ENCODE data around the gene GCGR. TPM values are rescaled to one million over a fixed set of nuclear protein-coding genes. Genes with fewer than 3 reads are reported as not detected.

The GCGR gene
- total RNA-seq, 1 experiment from 2014 or later = 1.4 TPM

DNA sequence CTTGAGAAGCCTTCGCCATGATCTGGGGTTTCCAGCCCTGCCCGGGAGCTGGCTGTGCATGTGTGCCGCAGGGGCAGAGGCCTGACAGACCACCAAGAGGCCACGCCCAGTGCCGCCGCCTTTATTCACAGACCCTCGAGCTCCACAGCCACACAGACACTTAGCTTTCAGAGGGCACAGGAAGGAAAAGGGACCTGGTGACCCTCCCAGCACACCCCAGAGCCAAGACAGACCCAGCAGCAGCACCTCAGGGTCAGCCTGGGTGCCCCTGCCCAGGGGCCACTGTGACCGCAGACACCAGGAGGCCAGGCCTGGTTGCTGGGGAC, 18.3 kb downstream of the GCGR start:
- ChIA-PET POLR2A (no interaction called here), CTCF (interaction anchor here (0.7 to 3.8 kb wide), 12 partner anchors 11 to 89 kb away, joined by 3 to 18 read pairs (median 4); partner anchors contain the start of gene MCRIP1)
- TF ChIP-seq CREM (CRISPR knock-in tag; IDR thresholded peaks at IDR 0.05) = no peak
- TF ChIP-seq, protein P1, sequence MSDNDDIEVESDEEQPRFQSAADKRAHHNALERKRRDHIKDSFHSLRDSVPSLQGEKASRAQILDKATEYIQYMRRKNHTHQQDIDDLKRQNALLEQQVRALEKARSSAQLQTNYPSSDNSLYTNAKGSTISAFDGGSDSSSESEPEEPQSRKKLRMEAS (CRISPR knock-in tag; IDR thresholded peaks at IDR 0.05) = no peak
- TF ChIP-seq, protein P2, sequence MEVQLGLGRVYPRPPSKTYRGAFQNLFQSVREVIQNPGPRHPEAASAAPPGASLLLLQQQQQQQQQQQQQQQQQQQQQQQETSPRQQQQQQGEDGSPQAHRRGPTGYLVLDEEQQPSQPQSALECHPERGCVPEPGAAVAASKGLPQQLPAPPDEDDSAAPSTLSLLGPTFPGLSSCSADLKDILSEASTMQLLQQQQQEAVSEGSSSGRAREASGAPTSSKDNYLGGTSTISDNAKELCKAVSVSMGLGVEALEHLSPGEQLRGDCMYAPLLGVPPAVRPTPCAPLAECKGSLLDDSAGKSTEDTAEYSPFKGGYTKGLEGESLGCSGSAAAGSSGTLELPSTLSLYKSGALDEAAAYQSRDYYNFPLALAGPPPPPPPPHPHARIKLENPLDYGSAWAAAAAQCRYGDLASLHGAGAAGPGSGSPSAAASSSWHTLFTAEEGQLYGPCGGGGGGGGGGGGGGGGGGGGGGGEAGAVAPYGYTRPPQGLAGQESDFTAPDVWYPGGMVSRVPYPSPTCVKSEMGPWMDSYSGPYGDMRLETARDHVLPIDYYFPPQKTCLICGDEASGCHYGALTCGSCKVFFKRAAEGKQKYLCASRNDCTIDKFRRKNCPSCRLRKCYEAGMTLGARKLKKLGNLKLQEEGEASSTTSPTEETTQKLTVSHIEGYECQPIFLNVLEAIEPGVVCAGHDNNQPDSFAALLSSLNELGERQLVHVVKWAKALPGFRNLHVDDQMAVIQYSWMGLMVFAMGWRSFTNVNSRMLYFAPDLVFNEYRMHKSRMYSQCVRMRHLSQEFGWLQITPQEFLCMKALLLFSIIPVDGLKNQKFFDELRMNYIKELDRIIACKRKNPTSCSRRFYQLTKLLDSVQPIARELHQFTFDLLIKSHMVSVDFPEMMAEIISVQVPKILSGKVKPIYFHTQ (CRISPR knock-in tag; IDR thresholded peaks at IDR 0.05) = no peak
- no peak for TF ChIP-seq TCF7 (CRISPR knock-in tag; IDR thresholded peaks at IDR 0.05; ENCODE audit: low read depth)
- no peak for TF ChIP-seq GRHL2 (CRISPR knock-in tag; IDR thresholded peaks at IDR 0.05; ENCODE audit: insufficient replicate concordance, severe bottlenecking)
- TF ChIP-seq RORB (CRISPR knock-in tag; IDR thresholded peaks at IDR 0.05) = no peak
- no peak for TF ChIP-seq RELA (CRISPR knock-in tag; IDR thresholded peaks at IDR 0.05; ENCODE audit: borderline replicate concordance)
- no peak for TF ChIP-seq NFATC4 (CRISPR knock-in tag; IDR thresholded peaks at IDR 0.05)
- no peak for TF ChIP-seq IRF2 (CRISPR knock-in tag; IDR thresholded peaks at IDR 0.05; ENCODE audit: borderline replicate concordance, low read depth)
- TF ChIP-seq, protein P3, sequence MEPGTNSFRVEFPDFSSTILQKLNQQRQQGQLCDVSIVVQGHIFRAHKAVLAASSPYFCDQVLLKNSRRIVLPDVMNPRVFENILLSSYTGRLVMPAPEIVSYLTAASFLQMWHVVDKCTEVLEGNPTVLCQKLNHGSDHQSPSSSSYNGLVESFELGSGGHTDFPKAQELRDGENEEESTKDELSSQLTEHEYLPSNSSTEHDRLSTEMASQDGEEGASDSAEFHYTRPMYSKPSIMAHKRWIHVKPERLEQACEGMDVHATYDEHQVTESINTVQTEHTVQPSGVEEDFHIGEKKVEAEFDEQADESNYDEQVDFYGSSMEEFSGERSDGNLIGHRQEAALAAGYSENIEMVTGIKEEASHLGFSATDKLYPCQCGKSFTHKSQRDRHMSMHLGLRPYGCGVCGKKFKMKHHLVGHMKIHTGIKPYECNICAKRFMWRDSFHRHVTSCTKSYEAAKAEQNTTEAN (CRISPR knock-in tag; IDR thresholded peaks at IDR 0.05) = no peak
- TF ChIP-seq ZBTB21 (CRISPR knock-in tag; IDR thresholded peaks at IDR 0.05; ENCODE audit: borderline replicate concordance) = no peak
- TF ChIP-seq CBFB (CRISPR knock-in tag; IDR thresholded peaks at IDR 0.05; ENCODE audit: low read depth) = no peak
- TF ChIP-seq, protein P4, sequence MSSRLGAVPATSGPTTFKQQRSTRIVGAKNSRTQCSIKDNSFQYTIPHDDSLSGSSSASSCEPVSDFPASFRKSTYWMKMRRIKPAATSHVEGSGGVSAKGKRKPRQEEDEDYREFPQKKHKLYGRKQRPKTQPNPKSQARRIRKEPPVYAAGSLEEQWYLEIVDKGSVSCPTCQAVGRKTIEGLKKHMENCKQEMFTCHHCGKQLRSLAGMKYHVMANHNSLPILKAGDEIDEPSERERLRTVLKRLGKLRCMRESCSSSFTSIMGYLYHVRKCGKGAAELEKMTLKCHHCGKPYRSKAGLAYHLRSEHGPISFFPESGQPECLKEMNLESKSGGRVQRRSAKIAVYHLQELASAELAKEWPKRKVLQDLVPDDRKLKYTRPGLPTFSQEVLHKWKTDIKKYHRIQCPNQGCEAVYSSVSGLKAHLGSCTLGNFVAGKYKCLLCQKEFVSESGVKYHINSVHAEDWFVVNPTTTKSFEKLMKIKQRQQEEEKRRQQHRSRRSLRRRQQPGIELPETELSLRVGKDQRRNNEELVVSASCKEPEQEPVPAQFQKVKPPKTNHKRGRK (CRISPR knock-in tag; IDR thresholded peaks at IDR 0.05; ENCODE audit: borderline replicate concordance) = no peak
- TF ChIP-seq, protein P5, sequence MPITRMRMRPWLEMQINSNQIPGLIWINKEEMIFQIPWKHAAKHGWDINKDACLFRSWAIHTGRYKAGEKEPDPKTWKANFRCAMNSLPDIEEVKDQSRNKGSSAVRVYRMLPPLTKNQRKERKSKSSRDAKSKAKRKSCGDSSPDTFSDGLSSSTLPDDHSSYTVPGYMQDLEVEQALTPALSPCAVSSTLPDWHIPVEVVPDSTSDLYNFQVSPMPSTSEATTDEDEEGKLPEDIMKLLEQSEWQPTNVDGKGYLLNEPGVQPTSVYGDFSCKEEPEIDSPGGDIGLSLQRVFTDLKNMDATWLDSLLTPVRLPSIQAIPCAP (CRISPR knock-in tag; IDR thresholded peaks at IDR 0.05) = no peak
- no peak overlapping the region for H3K4me3 Mint-ChIP-seq
- no peak for ATAC-seq
- H3K36me3 Mint-ChIP-seq = no peaks in the 10 kb centered on the region
- H3K9me3 Mint-ChIP-seq = no peaks in the 10 kb centered on the region
- H3K27ac Mint-ChIP-seq = peak overlapping the region; percentile 27; the same call in 1 of the 2 replicates
- DNase-seq (ENCODE audit: low spot score) = no peak
- no peaks in the 10 kb centered on the region for H3K27me3 Mint-ChIP-seq (ENCODE audit: low read depth)
- peaks cover 5% of the 10 kb centered on the region for H3K4me1 Mint-ChIP-seq

DNA sequence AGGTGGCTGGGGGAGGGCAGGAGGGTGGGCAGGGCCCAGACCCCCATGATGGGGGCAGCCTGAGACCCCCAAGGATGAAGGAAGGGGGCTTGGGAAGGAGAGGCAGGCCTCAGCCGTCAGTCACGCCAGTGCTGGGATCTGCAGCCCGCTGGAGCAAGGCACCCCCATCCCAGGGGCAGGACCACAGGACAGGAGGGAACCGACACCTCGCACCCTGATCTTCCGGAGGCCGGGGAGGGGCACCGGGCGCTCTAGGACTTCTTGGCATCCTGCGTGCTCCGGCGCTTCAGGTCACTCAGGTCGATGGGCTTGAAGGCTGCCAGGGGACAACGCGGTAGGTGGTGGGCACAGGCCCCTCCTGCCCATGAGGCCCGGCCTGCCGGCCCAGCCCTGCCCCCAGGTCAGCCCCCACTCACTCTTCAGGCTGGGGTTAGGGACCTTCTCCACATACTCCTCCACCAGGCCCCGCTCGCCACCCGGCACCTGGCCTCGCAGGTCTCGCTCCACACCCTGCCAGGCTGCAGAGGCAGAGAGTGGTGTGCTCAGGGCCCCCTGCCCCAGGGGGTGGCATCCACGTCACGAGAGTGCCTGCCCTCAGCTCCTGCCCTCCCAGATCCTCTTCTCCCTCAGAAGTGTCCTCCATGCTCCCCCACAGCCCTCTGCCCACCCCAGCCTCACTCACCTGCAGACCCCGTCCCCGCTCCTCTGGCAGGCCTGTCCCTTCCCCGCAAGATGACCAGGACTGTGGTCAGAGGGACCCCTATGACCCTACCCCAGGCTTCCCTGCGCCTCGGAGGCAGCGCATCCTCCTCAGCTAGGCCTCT, 19.3 kb downstream of the GCGR start:
- H3K27me3 Mint-ChIP-seq (ENCODE audit: low read depth) = no peaks in the 10 kb centered on the region
- no peak overlapping the region for H3K4me3 Mint-ChIP-seq
- no peak overlapping the region for H3K27ac Mint-ChIP-seq
- ATAC-seq = no peak
- ChIA-PET POLR2A (no interaction called here), CTCF (interaction anchor here (1.7 to 3.8 kb wide), 2 partner anchors 15 to 32 kb away, joined by 6 to 18 read pairs; no protein-coding TSS in a partner anchor)
- peaks cover 5% of the 10 kb centered on the region for H3K4me1 Mint-ChIP-seq
- no peak for DNase-seq (ENCODE audit: low spot score)
- H3K36me3 Mint-ChIP-seq = no peaks in the 10 kb centered on the region
- no peaks in the 10 kb centered on the region for H3K9me3 Mint-ChIP-seq
- no peak for TF ChIP-seq SOX15 (CRISPR knock-in tag; IDR thresholded peaks at IDR 0.05)
- TF ChIP-seq MXD4 (CRISPR knock-in tag; IDR thresholded peaks at IDR 0.05; ENCODE audit: borderline replicate concordance) = no peak
- no peak for TF ChIP-seq RORB (CRISPR knock-in tag; IDR thresholded peaks at IDR 0.05)
- no peak for TF ChIP-seq HMGA2 (CRISPR knock-in tag; IDR thresholded peaks at IDR 0.05)
- TF ChIP-seq ZNF416 (CRISPR knock-in tag; IDR thresholded peaks at IDR 0.05) = no peak
- TF ChIP-seq, protein P6, sequence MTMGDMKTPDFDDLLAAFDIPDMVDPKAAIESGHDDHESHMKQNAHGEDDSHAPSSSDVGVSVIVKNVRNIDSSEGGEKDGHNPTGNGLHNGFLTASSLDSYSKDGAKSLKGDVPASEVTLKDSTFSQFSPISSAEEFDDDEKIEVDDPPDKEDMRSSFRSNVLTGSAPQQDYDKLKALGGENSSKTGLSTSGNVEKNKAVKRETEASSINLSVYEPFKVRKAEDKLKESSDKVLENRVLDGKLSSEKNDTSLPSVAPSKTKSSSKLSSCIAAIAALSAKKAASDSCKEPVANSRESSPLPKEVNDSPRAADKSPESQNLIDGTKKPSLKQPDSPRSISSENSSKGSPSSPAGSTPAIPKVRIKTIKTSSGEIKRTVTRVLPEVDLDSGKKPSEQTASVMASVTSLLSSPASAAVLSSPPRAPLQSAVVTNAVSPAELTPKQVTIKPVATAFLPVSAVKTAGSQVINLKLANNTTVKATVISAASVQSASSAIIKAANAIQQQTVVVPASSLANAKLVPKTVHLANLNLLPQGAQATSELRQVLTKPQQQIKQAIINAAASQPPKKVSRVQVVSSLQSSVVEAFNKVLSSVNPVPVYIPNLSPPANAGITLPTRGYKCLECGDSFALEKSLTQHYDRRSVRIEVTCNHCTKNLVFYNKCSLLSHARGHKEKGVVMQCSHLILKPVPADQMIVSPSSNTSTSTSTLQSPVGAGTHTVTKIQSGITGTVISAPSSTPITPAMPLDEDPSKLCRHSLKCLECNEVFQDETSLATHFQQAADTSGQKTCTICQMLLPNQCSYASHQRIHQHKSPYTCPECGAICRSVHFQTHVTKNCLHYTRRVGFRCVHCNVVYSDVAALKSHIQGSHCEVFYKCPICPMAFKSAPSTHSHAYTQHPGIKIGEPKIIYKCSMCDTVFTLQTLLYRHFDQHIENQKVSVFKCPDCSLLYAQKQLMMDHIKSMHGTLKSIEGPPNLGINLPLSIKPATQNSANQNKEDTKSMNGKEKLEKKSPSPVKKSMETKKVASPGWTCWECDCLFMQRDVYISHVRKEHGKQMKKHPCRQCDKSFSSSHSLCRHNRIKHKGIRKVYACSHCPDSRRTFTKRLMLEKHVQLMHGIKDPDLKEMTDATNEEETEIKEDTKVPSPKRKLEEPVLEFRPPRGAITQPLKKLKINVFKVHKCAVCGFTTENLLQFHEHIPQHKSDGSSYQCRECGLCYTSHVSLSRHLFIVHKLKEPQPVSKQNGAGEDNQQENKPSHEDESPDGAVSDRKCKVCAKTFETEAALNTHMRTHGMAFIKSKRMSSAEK (CRISPR knock-in tag; IDR thresholded peaks at IDR 0.05; ENCODE audit: borderline replicate concordance) = no peak
- no peak for TF ChIP-seq ZNF671 (CRISPR knock-in tag; IDR thresholded peaks at IDR 0.05)
- TF ChIP-seq TCF7 (CRISPR knock-in tag; IDR thresholded peaks at IDR 0.05; ENCODE audit: low read depth) = no peak
- TF ChIP-seq, protein P7, sequence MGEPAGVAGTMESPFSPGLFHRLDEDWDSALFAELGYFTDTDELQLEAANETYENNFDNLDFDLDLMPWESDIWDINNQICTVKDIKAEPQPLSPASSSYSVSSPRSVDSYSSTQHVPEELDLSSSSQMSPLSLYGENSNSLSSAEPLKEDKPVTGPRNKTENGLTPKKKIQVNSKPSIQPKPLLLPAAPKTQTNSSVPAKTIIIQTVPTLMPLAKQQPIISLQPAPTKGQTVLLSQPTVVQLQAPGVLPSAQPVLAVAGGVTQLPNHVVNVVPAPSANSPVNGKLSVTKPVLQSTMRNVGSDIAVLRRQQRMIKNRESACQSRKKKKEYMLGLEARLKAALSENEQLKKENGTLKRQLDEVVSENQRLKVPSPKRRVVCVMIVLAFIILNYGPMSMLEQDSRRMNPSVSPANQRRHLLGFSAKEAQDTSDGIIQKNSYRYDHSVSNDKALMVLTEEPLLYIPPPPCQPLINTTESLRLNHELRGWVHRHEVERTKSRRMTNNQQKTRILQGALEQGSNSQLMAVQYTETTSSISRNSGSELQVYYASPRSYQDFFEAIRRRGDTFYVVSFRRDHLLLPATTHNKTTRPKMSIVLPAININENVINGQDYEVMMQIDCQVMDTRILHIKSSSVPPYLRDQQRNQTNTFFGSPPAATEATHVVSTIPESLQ (CRISPR knock-in tag; IDR thresholded peaks at IDR 0.05) = no peak

Measured in WTC11 (cell line).